GM21360 (cell line): ENCODE measurements around the gene S1PR3.
"Not testable (repeated sequence)": the region's sequence is repeated elsewhere in the genome, so short reads cannot be mapped to it uniquely, and the experiment has no call there.

ENCODE experiments used
- ATAC-seq: cut with Tn5 transposase; IDR thresholded peaks from one replicate; pipeline ENCODE4 v1.9.1; 2021; ENCODE audit warnings: mild to moderate bottlenecking, moderate library complexity; ENCODE audit not compliant: unreplicated experiment

Gene S1PR3

DNA sequence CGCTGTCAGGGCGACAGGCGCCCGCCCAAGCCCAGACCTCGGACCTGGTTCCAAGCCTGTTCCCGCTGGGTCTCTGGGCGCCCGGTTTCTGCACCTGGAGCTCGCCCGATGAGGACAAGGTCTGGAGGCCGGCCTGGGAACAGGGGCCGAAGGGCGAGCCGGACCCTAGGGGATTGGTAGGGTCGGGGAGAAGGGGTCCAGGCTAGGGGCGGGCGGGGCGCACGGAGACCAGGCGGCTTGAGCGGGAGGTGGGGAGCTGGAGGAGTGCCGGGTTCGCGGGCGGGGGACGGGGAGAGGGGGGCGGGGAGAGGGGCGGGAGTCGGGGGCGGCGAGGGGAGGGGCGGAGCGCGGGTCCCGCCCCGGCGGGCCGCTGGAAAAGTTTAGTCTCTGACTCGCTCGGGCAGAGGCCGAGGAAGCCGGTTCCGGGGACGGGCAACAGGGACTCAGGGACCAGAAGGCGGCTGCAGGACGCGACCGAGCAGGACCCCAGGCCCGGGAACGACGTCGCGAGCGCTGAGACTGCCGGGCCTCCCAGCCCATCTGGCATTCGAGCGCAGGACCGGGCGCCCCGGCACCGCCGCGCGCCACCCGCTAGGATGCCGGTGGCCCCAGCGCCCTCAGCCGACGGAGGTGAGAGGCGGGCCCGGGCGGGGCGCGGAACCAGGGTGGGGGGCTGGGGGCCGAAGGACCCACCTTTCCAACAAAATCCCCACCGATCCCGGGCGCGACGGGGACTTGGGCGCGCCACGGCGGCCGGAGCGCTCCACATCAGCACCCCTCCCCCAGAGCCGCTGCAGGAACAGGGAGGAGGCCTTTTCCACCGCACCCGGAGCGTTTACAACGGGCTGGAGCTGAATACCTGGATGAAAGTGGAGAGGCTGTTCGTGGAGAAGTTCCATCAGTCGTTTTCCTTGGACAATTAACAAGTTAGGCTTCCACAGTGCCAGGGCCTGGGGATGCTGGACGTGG lies at the start of gene S1PR3:
Gene S1PR3, plus strand, starts transcription at position 403 of the 969 bp plus-strand sequence. CDS start 9,733 bp downstream, outside the sequence.
- ATAC-seq, result no peak

DNA sequence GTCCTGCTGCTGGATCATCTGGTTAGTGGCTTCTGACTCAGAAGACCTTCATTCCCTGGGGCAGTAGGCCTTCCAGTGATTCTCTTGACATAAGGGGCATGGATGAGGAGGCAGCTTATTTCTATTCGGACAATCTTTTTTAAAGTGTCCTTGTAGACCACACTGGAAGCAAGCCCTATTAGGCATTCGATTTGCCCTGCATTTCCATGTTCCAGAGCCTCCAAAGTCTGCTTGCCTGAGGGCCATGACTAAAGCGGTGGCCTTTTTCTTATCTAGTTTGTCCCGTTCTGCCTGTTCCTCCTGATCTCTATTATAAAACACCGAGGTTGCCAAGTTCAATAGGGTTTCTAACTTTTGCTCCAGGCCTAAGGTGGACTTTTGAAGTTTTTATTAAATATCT lies 49.7 kb upstream of the S1PR3 start:
- not testable (repeated sequence) for ATAC-seq

DNA sequence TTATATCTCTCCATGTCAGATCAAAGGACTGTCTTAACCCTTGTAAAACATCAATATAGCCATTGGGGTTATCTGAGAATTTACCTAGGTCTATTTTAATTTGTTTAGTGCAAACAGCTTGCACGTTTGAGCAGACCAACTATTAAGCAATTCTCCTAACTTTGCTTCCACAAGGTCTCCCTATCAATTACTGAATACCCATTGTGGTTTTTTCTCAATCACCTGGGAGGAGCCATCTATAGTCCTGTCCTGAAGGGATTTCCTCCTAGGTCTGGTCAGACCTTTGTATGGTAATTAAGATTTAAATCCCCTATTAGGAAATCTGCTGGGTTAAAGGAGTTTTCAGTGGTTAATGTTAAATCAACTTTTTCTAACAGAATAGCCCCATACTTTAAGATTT lies 48.9 kb upstream of the S1PR3 start:
- no peak for ATAC-seq

GRCh38 chr9:88945636-88946333 lies 45.5 kb upstream of the S1PR3 start:
- ATAC-seq, result no peak

GRCh38 chr9:88947581-88948573 lies 43.4 kb upstream of the S1PR3 start:
- no peak for ATAC-seq

DNA sequence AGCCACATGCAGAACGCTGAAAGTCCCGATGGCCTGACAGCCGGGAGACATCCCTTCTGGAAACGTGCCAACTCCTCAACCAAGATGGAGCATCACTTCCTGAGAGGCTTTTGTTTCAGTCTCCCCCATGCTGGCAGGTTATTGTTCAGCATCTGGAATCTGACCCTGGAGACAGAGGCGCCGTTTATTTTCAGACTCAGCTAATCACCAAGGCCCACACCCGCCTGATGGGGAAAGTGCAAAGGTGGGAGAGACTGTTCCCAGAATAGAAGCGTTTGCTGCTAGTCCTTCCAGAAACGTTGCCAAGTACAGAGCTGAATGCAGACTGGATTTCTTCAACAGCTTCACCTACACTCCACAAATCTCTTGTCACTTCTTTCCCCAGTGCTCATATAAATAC lies 41.8 kb upstream of the S1PR3 start:
- no peak for ATAC-seq

DNA sequence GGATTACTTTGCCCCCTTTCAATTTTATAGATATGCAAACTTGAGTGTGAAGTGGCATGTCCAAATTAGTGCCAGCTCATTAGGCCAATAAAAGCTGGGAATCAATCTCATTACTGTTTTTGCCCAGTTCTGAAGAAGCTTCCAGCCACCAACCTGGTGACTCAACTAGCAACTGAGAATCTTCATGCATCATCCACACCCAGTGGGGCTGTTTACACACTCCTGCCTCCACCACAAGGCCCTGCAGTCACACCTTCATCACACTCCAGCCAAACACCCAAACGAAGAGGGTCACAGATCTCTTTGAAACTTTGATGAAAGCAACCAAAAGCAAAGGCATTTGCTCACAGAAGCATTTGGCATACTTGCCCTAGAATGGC lies 41.3 kb upstream of the S1PR3 start:
- ATAC-seq, result no peak

GRCh38 chr9:88950341-88951154 lies 40.7 kb upstream of the S1PR3 start:
- no peak for ATAC-seq

- no peak for ATAC-seq
Measured at GRCh38 chr9:88951155-88951542, 40.1 kb upstream of the S1PR3 start.

DNA sequence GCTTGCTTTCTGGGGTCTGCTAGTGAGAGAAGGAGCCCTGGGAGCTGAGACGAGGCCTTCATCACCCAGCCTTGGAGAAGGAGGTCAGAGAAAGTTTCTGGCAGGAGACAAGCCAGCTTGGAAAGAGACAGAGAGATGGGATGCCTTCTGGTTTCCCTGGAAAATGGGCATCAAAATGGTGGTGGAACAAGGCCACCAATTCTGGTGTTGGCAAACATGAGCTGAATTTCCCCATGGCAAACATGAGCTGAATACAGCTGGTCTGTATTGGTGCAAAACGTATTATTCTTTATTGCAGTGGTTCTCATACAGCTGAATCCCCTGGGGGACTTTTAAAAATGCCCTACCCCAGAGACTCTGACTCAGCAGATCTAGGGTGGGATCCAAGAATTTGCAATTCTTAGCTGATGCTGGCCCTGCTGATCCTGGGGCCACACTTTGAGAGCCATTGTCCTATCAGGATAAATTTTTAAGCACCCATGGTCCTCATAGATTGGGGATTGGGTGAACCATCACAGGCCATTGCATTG lies 39.1 kb upstream of the S1PR3 start:
- ATAC-seq, result no peak

GRCh38 chr9:88952976-88953375 lies 38.3 kb upstream of the S1PR3 start:
- ATAC-seq, result no peak

GRCh38 chr9:88953381-88954029 lies 37.8 kb upstream of the S1PR3 start:
- ATAC-seq, result no peak

GRCh38 chr9:88954066-88954465 lies 37.2 kb upstream of the S1PR3 start:
- ATAC-seq, result no peak

DNA sequence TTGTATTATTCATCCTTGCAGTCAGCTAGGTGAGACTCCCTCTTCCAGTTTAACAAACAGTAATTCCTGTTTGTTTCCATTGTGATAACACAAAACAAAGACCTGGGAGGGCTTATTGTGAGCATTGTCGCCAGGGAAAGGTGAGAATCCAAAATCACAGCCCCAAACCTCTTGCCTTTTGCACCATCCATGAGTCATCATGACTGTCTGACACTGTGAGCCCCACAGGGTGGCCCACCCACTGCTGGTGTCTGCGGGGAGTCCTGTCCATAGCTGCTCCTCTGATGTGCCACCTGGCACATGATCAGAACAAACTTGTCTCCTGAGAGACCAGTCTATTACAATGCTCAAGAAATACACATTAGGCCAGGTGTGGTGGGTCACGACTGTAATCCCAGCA lies 33.7 kb upstream of the S1PR3 start:
- ATAC-seq, result no peak

GRCh38 chr9:88959727-88960469 lies 31.4 kb upstream of the S1PR3 start:
- ATAC-seq, result no peak

GRCh38 chr9:88960632-88961031 lies 30.6 kb upstream of the S1PR3 start:
- no peak for ATAC-seq

- no peak for ATAC-seq
Measured at GRCh38 chr9:88965473-88965872, 25.8 kb upstream of the S1PR3 start.

DNA sequence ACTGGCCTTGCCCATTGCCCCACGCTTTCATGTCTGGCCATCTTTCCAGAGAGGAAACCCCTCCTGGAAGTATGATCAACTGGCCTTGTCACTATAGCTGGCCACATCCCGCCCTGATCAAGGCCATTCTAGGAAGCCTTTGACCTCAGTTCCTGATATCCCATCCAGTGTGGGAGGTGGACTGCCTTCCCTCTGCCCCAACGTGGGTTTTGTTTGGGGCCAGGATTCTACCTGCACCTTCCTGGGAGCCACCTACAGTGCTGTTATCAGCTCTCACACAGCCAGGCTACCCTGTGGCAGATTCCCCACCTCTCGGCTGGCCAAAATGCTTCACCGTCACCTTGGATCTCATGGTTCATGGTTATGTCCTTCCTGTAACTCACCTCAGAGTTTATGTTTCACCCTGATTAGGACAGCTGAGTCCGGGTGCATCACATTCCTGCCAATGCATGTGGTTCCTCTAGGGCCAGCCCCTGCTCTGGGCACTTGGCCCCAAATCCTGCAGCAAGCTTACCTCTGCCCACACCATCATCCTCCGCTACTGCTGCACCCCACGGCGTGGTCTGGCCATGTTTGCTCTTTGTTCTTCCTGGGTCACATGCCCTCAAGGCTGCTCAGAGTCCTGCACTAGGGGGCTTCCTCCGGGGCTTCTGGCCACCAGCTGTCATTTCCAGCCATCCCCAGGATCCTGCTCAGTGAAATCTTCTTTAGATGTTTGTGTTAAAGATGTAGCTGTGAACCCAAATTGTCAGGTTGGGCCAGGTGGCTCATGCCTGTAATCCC lies 24.2 kb upstream of the S1PR3 start:
- no peak for ATAC-seq
